A549 treated with Mapracorat at 1 μM for 4 hours (cell line): ENCODE data around the gene MICA. TPM values are rescaled to one million over a fixed set of nuclear protein-coding genes. Genes with fewer than 3 reads are reported as not detected.

Source experiments
- total RNA-seq: library from RNA; stranded (reverse); fragments of 200-300 nt; extraction: Qiagen RNA extraction; gene quantifications from 5 replicates; pipeline ENCODE4 v1.2.3, GENCODE V29; 2022

Gene MICA
- 26.9 to 30.3 TPM (median 28.5 TPM) in 5 replicates for total RNA-seq

DNA sequence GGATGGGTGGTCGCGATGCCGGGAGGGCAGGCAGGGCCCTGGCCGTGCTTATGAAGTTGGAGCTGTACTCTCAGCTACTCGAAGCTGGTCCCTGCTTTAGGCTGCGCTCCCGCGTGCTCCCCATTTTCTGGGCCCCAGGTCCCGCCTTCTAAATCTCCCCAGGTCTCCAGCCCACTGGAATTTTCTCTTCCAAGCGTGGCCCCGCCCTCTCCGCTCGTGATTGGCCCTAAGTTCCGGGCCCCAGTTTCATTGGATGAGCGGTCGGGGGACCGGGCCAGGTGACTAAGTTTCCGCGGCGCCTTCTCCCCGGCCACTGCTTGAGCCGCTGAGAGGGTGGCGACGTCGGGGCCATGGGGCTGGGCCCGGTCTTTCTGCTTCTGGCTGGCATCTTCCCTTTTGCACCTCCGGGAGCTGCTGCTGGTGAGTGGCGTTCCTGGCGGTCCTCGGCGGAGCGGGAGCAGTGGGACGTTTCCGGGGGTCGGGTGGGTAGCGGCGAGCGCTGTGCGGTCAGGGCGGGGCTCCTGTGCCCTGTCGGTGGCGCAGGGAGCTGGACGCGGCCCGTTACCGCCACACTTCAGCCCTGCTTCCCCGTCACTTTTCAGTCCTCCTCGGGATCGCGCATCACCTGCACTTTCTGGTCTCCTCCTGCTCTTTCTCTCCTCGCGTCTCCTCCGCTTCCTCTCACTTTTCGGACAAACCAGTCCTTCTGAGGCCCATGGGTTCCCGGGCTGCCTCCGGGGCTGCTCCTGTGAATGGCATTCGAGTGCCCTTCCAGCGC lies at the start of gene MICA:
TSS of gene MICA (plus strand) at position 313 of the 778 bp plus-strand sequence. CDS start at position 351, 38 bp downstream.

DNA sequence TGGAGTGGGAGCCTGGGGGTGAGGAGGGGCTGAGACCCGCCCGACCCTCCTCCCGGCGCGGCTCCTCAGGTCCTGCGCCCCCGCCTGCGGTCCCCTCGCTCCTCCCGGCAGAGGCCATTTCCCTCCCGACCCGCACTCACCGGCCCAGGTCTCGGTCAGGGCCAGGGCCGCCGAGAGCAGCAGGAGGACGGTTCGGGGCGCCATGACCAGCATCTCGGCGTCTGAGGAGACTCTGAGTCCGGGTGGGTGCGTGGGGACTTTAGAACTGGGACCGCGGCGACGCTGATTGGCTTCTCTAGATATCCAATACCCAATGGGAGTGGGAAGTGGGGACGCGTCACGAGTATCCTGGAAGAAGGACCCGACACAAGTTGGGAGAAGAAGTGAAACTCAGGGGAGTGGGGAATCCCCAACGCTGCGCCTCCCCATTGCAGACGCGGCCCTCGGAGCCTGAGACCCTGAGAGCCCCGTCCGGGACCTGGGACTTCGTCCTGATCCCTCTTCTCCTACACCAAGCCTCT lies 46.4 kb upstream of the MICA start, which contains the start of gene HLA-B:
TSS of gene HLA-B (minus strand) at position 234 of the 521 bp plus-strand sequence. CDS start at position 213, 21 bp downstream.

Other genes with a start within 250 kb of the MICA start
- 6.2 to 7.8 TPM (median 7.3 TPM) in 5 replicates for gene CCHCR1, start 245.8 kb upstream of the MICA start, total RNA-seq
- gene TCF19, start 245.0 kb upstream of the MICA start, total RNA-seq = 13.4 to 15.6 TPM (median 14.8 TPM) in 5 replicates
- gene POU5F1, start 232.9 kb upstream of the MICA start, total RNA-seq = 7.2 to 14.5 TPM (median 10.3 TPM) in 5 replicates
- gene HLA-C, start 131.5 kb upstream of the MICA start, total RNA-seq = 40.6 to 57.1 TPM (median 52.8 TPM) in 5 replicates
- 22.1 to 33.1 TPM (median 23.8 TPM) in 5 replicates for gene HLA-B, start 46.4 kb upstream of the MICA start, total RNA-seq
- 6.0 to 8.1 TPM (median 7.5 TPM) in 5 replicates for gene MICB, start 94.5 kb downstream of the MICA start, total RNA-seq
- gene MCCD1, start 125.4 kb downstream of the MICA start, total RNA-seq = not detected in 5 replicates
- gene DDX39B, start 138.4 kb downstream of the MICA start, total RNA-seq = 336 to 391 TPM (median 386 TPM) in 5 replicates
- gene ATP6V1G2, start 143.0 kb downstream of the MICA start, total RNA-seq = 0.35 to 0.98 TPM (median 0.50 TPM) in 5 replicates
- gene NFKBIL1, start 144.0 kb downstream of the MICA start, total RNA-seq = 9.0 to 12.4 TPM (median 11.7 TPM) in 5 replicates
- 0.10 to 0.16 TPM (median 0.12 TPM) in 3 of 5 replicates, not detected in the others for gene LTA, start 168.7 kb downstream of the MICA start, total RNA-seq
- gene TNF, start 172.0 kb downstream of the MICA start, total RNA-seq = 0.07 to 0.15 TPM (median 0.14 TPM) in 3 of 5 replicates, not detected in the others
- gene LTB, start 178.8 kb downstream of the MICA start, total RNA-seq = 0.35 to 0.88 TPM (median 0.51 TPM) in 5 replicates
- 0.16 to 0.36 TPM in 2 of 5 replicates, not detected in the others for gene LST1, start 182.7 kb downstream of the MICA start, total RNA-seq
- gene NCR3, start 189.4 kb downstream of the MICA start, total RNA-seq = not detected in 5 replicates
- not detected in 5 replicates for gene AIF1, start 211.6 kb downstream of the MICA start, total RNA-seq
- gene PRRC2A, start 217.1 kb downstream of the MICA start, total RNA-seq = 68.4 to 87.7 TPM (median 84.8 TPM) in 5 replicates
- 106 to 148 TPM (median 138 TPM) in 5 replicates for gene BAG6, start 249.1 kb downstream of the MICA start, total RNA-seq